ENCODE results near the gene LIPC.

DNA sequence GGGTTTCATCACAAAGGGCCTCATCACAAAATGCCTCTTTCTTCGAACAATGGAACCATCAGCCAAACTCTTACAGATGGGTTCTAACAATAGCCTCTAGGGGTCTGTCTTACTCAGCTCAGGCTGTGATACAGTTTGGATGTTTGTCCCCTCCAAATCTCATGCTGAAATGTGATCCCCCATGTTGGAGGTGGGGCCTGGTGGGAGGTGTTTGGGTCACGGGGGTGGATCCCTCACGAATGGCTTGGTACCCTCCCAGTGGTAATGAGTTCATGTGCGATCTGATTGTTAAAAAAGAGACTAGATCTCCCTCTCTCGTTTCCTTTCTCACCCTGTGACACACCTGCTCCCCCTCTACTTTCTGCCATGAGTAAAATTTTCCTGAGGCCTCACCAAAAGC lies 47.9 kb upstream of the LIPC start:
- TF ChIP-seq NFE2L1 (tag; IDR thresholded peaks at IDR 0.05; ENCODE audit: borderline replicate concordance, low read depth), result no peak
- no peak for TF ChIP-seq JUN (IDR thresholded peaks at IDR 0.05; ENCODE audit: borderline replicate concordance, low read depth, low read length)
- no peak for TF ChIP-seq JUN (CRISPR knock-in tag; IDR thresholded peaks at IDR 0.05; ENCODE audit: borderline replicate concordance)
- no peak for TF ChIP-seq MED1 (CRISPR knock-in tag; IDR thresholded peaks at IDR 0.05; ENCODE audit: borderline replicate concordance)
- TF ChIP-seq TAF1 (IDR thresholded peaks at IDR 0.05; ENCODE audit: control insufficient read depth, extremely low read depth, insufficient read depth, low read length, severe bottlenecking), result no peak
- TF ChIP-seq, protein P1, sequence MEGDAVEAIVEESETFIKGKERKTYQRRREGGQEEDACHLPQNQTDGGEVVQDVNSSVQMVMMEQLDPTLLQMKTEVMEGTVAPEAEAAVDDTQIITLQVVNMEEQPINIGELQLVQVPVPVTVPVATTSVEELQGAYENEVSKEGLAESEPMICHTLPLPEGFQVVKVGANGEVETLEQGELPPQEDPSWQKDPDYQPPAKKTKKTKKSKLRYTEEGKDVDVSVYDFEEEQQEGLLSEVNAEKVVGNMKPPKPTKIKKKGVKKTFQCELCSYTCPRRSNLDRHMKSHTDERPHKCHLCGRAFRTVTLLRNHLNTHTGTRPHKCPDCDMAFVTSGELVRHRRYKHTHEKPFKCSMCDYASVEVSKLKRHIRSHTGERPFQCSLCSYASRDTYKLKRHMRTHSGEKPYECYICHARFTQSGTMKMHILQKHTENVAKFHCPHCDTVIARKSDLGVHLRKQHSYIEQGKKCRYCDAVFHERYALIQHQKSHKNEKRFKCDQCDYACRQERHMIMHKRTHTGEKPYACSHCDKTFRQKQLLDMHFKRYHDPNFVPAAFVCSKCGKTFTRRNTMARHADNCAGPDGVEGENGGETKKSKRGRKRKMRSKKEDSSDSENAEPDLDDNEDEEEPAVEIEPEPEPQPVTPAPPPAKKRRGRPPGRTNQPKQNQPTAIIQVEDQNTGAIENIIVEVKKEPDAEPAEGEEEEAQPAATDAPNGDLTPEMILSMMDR (IDR thresholded peaks at IDR 0.05 in 2 of 3, conservative IDR thresholded peaks at IDR 0.05 in 1 of 3; ENCODE audit: insufficient read depth in 2 of 3, low read depth in 1 of 3, low read length in 3 of 3), result peak; percentile 19 to 46 (median 45)
